Endothelial cell of umbilical vein (primary cell): ENCODE data around the gene COL13A1. TPM values are rescaled to one million over a fixed set of nuclear protein-coding genes. Genes with fewer than 3 reads are reported as not detected.

Experiments
- BruUV-seq: library from RNA; stranded (reverse); fragments of 400-500 nt; replicated peaks from 2 replicates; lab custom pipeline; 2021; lab: Mats Ljungman, UMichigan
- CTCF ChIA-PET: fragments of 300-600, 350-600 bp; sonication (Branson Sonifier 250); formaldehyde crosslinking; loops from one replicate; lab custom pipeline; 2021; ENCODE audit warnings: antibody characterized with exemption, inconsistent platforms; lab: Charles Lee
- POLR2A ChIA-PET: fragments of 300-600, 350-600 bp; sonication (Branson Sonifier 250); formaldehyde crosslinking; loops from one replicate; lab custom pipeline; 2021; ENCODE audit warnings: antibody characterized with exemption, inconsistent platforms; lab: Charles Lee
- DNase-seq: peaks from one replicate; pipeline ENCODE4 v3.0.0-alpha.2; 2011; ENCODE audit warnings: low read depth, low spot score
- FAIRE-seq: peaks from 2 replicates; lab custom pipeline; 2011; peaks lifted over from hg19 to GRCh38; lab: Jason Lieb, UNC
- H2AFZ ChIP-seq: 2 replicates; pipeline ENCODE4 v1.6.0; 2012; ENCODE audit warnings: low read depth, low read length, control low read depth, inconsistent platforms
- H3K27ac ChIP-seq: 2 replicates; pipeline ENCODE4 v1.5.1; 2011; ENCODE audit warnings: low read depth, mild to moderate bottlenecking, control low read depth, low read length, moderate library complexity; ENCODE audit not compliant: insufficient read depth
- H3K27me3 ChIP-seq, 2 experiments: 2 replicates each; pipeline versions ENCODE4 v1.6.0 to v1.6.1; 2011; ENCODE audit warnings: low read length in 2 of 2, mixed read lengths in 1 of 2; ENCODE audit not compliant: control insufficient read depth in 2 of 2, insufficient read depth in 2 of 2
- H3K36me3 ChIP-seq, 2 experiments: 2 replicates in 1 of 2; 3 replicates in 1 of 2; pipeline ENCODE4 v1.5.1; 2011; ENCODE audit warnings: low read length in 2 of 2, mild to moderate bottlenecking in 1 of 2, moderate library complexity in 1 of 2; ENCODE audit not compliant: control insufficient read depth in 2 of 2, insufficient read depth in 2 of 2; ENCODE audit errors: extremely low read depth in 1 of 2
- H3K4me1 ChIP-seq: 3 replicates; pipeline ENCODE4 v1.5.1; 2011; ENCODE audit warnings: mild to moderate bottlenecking, low read length; ENCODE audit not compliant: control insufficient read depth, insufficient read depth; ENCODE audit errors: extremely low read depth
- H3K4me2 ChIP-seq: 2 replicates; pipeline ENCODE4 v1.6.1; 2011; ENCODE audit warnings: low read length, control low read depth, mixed read lengths; ENCODE audit not compliant: insufficient read depth
- H3K4me3 ChIP-seq, 3 experiments: fragments of 200-600 bp in 1 of 3; sonication (generic), shearing (Covaris generic) in 1 of 3; replicated peaks in 1 of 3; 2 replicates each; pipeline ENCODE4 v1.5.1; 2011 to 2016; ENCODE audit warnings: control low read depth in 3 of 3, low read length in 3 of 3, mild to moderate bottlenecking in 2 of 3, inconsistent platforms in 1 of 3, low read depth in 1 of 3, moderate library complexity in 1 of 3; ENCODE audit not compliant: insufficient read depth in 1 of 3
- H3K79me2 ChIP-seq: 2 replicates; pipeline ENCODE4 v1.6.0; 2012; ENCODE audit warnings: low read length, inconsistent platforms; ENCODE audit not compliant: control insufficient read depth, insufficient read depth
- H3K9ac ChIP-seq: replicated peaks from 2 replicates; pipeline ENCODE3; 2011; ENCODE audit warnings: low read length, control low read depth; ENCODE audit not compliant: insufficient read depth; ENCODE audit errors: extremely low read depth
- H3K9me1 ChIP-seq: replicated peaks from 3 replicates; pipeline ENCODE4 v1.6.0; 2011; ENCODE audit warnings: mild to moderate bottlenecking, low read length; ENCODE audit not compliant: control insufficient read depth, insufficient read depth; ENCODE audit errors: extremely low read depth
- H3K9me3 ChIP-seq: replicated peaks from 2 replicates; pipeline ENCODE4 v1.5.1; 2012; ENCODE audit warnings: low read length, inconsistent platforms; ENCODE audit not compliant: control insufficient read depth, insufficient read depth
- H4K20me1 ChIP-seq: replicated peaks from 2 replicates; pipeline ENCODE3; 2011; ENCODE audit warnings: mild to moderate bottlenecking, low read length; ENCODE audit not compliant: control insufficient read depth, insufficient read depth; ENCODE audit errors: extremely low read depth
- EZH2 ChIP-seq: IDR thresholded peaks from 2 replicates; pipeline ENCODE4 v1.6.1; 2012; ENCODE audit warnings: borderline replicate concordance, low read depth, mild to moderate bottlenecking, moderate library complexity, low read length, inconsistent platforms; ENCODE audit not compliant: severe bottlenecking
- FOS ChIP-seq: IDR thresholded peaks from 2 replicates; pipeline ENCODE4 v1.6.1; 2011; ENCODE audit warnings: mild to moderate bottlenecking, low read length, moderate library complexity, borderline replicate concordance; ENCODE audit not compliant: insufficient read depth
- GATA2 ChIP-seq: IDR thresholded peaks from 2 replicates; pipeline ENCODE4 v1.7.0; 2011; ENCODE audit warnings: low read depth, mild to moderate bottlenecking, moderate library complexity, mixed read lengths, low read length; ENCODE audit not compliant: insufficient read length, insufficient read depth
- JUN ChIP-seq: IDR thresholded peaks from 2 replicates; pipeline ENCODE4 v1.6.1; 2011; ENCODE audit warnings: borderline replicate concordance, low read depth; ENCODE audit not compliant: insufficient read length, insufficient read depth
- MAX ChIP-seq: IDR thresholded peaks from 2 replicates; pipeline ENCODE4 v1.6.1; 2011; ENCODE audit not compliant: insufficient read depth, insufficient read length
- MYC ChIP-seq: IDR thresholded peaks from one replicate; pipeline ENCODE4 v1.6.1; 2011; ENCODE audit warnings: mild to moderate bottlenecking, low read depth, low read length
- POLR2A ChIP-seq: IDR thresholded peaks from 2 replicates; pipeline ENCODE4 v1.6.1; 2012; ENCODE audit warnings: low read depth, mild to moderate bottlenecking, control low read depth, low read length
- POLR2AphosphoS5 ChIP-seq: IDR thresholded peaks from 2 replicates; pipeline ENCODE4 v1.6.1; 2012; ENCODE audit warnings: low read depth, mild to moderate bottlenecking, control low read depth, low read length, moderate library complexity; ENCODE audit not compliant: insufficient read depth
- dilution Hi-C: fragments of 300-500 bp; cut with MboI; formaldehyde crosslinking; loops from one replicate; pipeline ENCODE4 v1.15.0; 2019; ENCODE audit warnings: low sequenced_read_pairs; ENCODE audit not compliant: extremely low pct_ligation_motif_present
- intact Hi-C: fragments of 100-400 bp; cut with micrococcal nuclease; formaldehyde crosslinking; loops from one replicate; pipeline ENCODE4 v1.10.0; 2022
- polyA plus RNA-seq, 4 experiments: library from polyadenylated mRNA; depleted of rRNA in 3 of 4; stranded (reverse) in 3 of 4; unstranded in 1 of 4; fragments of >200 nt; gene quantifications; 2 replicates each; pipeline versions ENCODE4 v1.2.1 to v1.2.3, GENCODE V29; 2011 to 2012; ENCODE audit warnings: missing spikeins in 1 of 4
- total RNA-seq: library from RNA; stranded (reverse); gene quantifications from 2 replicates; pipeline ENCODE4 v1.2.3, GENCODE V29; 2021
- TF ChIP-seq, protein P1 (sequence below), 2 donors: IDR thresholded peaks; 1 replicate in 1 of 2; 2 replicates in 1 of 2; pipeline ENCODE4 v1.5.1; 2011; ENCODE audit warnings: low read length in 2 of 2, mild to moderate bottlenecking in 2 of 2, moderate library complexity in 2 of 2, control low read depth in 1 of 2, inconsistent platforms in 1 of 2, low read depth in 1 of 2; ENCODE audit not compliant: insufficient read depth in 1 of 2; ENCODE audit errors: extremely low read depth in 1 of 2

Gene COL13A1
- total and polyA plus RNA-seq, 2 donors (not counting 3 experiments of a cell fraction or from before 2014, with no cell fraction given): 21.4 to 47.5 TPM

- Histone ChIP-seq H3K36me3 (no peaks in the 10 kb centered on the region), H2AFZ (no peak overlapping the region), H3K27ac (no peak overlapping the region), H3K79me2 (no peaks in the 10 kb centered on the region), H3K9me3 (no peaks in the 10 kb centered on the region), H4K20me1 (no peaks in the 10 kb centered on the region), H3K4me2 (no peak overlapping the region), H3K9me1 (no peaks in the 10 kb centered on the region), H3K4me1 (no peaks in the 10 kb centered on the region), H3K4me3 (no peak overlapping the region), H3K9ac (no peak overlapping the region), H3K27me3 (peaks cover 7 to 15% of the 10 kb centered on the region in 2 experiments)
- ChIA-PET CTCF (interaction anchor here (1.4 to 1.7 kb wide), 2 partner anchors 14 to 38 kb away, joined by 3 to 7 read pairs; no protein-coding TSS in a partner anchor), POLR2A (no interaction called here)
- FAIRE-seq (no peak), DNase-seq (no peak)
- BruUV-seq: no TSS peak
- intact Hi-C loops (no loop called here), dilution Hi-C loops (no loop called here)
- TF ChIP-seq MYC (no peak), POLR2AphosphoS5 (no peak), EZH2 (no peak), FOS (no peak), GATA2 (no peak), POLR2A (no peak), JUN (no peak), MAX (no peak)
- TF ChIP-seq, protein P1, sequence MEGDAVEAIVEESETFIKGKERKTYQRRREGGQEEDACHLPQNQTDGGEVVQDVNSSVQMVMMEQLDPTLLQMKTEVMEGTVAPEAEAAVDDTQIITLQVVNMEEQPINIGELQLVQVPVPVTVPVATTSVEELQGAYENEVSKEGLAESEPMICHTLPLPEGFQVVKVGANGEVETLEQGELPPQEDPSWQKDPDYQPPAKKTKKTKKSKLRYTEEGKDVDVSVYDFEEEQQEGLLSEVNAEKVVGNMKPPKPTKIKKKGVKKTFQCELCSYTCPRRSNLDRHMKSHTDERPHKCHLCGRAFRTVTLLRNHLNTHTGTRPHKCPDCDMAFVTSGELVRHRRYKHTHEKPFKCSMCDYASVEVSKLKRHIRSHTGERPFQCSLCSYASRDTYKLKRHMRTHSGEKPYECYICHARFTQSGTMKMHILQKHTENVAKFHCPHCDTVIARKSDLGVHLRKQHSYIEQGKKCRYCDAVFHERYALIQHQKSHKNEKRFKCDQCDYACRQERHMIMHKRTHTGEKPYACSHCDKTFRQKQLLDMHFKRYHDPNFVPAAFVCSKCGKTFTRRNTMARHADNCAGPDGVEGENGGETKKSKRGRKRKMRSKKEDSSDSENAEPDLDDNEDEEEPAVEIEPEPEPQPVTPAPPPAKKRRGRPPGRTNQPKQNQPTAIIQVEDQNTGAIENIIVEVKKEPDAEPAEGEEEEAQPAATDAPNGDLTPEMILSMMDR (IDR thresholded peaks at IDR 0.05; ENCODE audit: extremely low read depth in 1 of 2, insufficient read depth in 1 of 2, low read depth in 1 of 2, low read length in 2 of 2): no peak
Measured at GRCh38 chr10:69996611-69997010, 194.9 kb downstream of the COL13A1 start.
